ENCODE data around the gene PTTG2.

DNA sequence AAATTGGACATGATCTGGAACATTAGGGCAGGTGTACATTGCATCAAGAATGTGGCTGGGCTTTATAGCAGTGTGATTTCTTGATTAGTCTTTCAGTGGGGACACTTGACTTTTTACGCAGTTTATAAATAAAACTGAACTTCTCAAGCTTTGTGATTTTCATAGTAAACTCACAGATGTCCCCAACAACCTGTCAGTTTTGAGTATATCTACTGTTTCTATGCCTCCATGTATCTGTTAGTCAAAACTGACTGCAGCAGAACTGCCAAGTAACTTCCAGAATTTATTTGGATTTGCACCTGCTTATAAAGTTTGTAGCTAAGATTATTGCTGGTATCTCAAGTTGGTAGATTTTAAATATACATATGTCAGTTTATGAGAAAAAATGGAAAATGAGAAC lies 20.0 kb downstream of the PTTG2 start:
- TF ChIP-seq, protein P1, sequence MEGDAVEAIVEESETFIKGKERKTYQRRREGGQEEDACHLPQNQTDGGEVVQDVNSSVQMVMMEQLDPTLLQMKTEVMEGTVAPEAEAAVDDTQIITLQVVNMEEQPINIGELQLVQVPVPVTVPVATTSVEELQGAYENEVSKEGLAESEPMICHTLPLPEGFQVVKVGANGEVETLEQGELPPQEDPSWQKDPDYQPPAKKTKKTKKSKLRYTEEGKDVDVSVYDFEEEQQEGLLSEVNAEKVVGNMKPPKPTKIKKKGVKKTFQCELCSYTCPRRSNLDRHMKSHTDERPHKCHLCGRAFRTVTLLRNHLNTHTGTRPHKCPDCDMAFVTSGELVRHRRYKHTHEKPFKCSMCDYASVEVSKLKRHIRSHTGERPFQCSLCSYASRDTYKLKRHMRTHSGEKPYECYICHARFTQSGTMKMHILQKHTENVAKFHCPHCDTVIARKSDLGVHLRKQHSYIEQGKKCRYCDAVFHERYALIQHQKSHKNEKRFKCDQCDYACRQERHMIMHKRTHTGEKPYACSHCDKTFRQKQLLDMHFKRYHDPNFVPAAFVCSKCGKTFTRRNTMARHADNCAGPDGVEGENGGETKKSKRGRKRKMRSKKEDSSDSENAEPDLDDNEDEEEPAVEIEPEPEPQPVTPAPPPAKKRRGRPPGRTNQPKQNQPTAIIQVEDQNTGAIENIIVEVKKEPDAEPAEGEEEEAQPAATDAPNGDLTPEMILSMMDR (IDR thresholded peaks at IDR 0.05), result no peak
- no peak for TF ChIP-seq POLR2AphosphoS5 (IDR thresholded peaks at IDR 0.05)
- no peak for TF ChIP-seq POLR2A (IDR thresholded peaks at IDR 0.05)
